Eye (tissue), 1 donor: ENCODE measurements around the gene CDRT4.
"Not testable (repeated sequence)": the region's sequence is repeated elsewhere in the genome, so short reads cannot be mapped to it uniquely, and the experiment has no call there.

Experiments
- DNase-seq: peaks from one replicate; pipeline ENCODE4 v3.0.0-alpha.2; 2015

The CDRT4 gene

GRCh38 chr17:15467592-15467991 is at the start of gene CDRT4:
Gene CDRT4, minus strand, starts transcription at chr17:15467621. Its CDS starts 27,383 bp downstream, at chr17:15440238.
- DNase-seq = no peak

- DNase-seq = no peak
Observed at GRCh38 chr17:15516150-15516549, 48.7 kb upstream of the CDRT4 start.

- DNase-seq = no peak
Observed at GRCh38 chr17:15514469-15514868, 47.0 kb upstream of the CDRT4 start.

GRCh38 chr17:15513856-15514459 is 46.5 kb upstream of the CDRT4 start:
- DNase-seq = no peak

GRCh38 chr17:15513058-15513791 is 45.8 kb upstream of the CDRT4 start:
- no peak for DNase-seq

- no peak for DNase-seq
Observed at GRCh38 chr17:15512071-15512709, 44.8 kb upstream of the CDRT4 start.

- DNase-seq = no peak
Observed at GRCh38 chr17:15511142-15511541, 43.7 kb upstream of the CDRT4 start.

GRCh38 chr17:15510361-15510760 is 42.9 kb upstream of the CDRT4 start:
- DNase-seq = no peak

- no peak for DNase-seq
Observed at GRCh38 chr17:15509095-15509494, 41.7 kb upstream of the CDRT4 start.

- DNase-seq = no peak
Observed at GRCh38 chr17:15508466-15508865, 41.0 kb upstream of the CDRT4 start.

GRCh38 chr17:15507896-15508295 is 40.5 kb upstream of the CDRT4 start:
- DNase-seq = no peak

GRCh38 chr17:15507001-15507400 is 39.6 kb upstream of the CDRT4 start:
- no peak for DNase-seq

GRCh38 chr17:15505708-15506107 is 38.3 kb upstream of the CDRT4 start:
- not testable (repeated sequence) for DNase-seq

GRCh38 chr17:15503731-15504130 is 36.3 kb upstream of the CDRT4 start:
- DNase-seq = no peak

- peak; percentile 94 for DNase-seq
Observed at GRCh38 chr17:15502369-15503112, 35.1 kb upstream of the CDRT4 start.

- DNase-seq = peak; percentile 21
Observed at GRCh38 chr17:15501793-15502192, 34.4 kb upstream of the CDRT4 start.

- DNase-seq = no peak
Observed at GRCh38 chr17:15501282-15501681, 33.9 kb upstream of the CDRT4 start.

- DNase-seq = no peak
Observed at GRCh38 chr17:15498107-15498506, 30.7 kb upstream of the CDRT4 start.

- DNase-seq = no peak
Observed at GRCh38 chr17:15496735-15497670, 29.6 kb upstream of the CDRT4 start.

GRCh38 chr17:15494821-15495220 is 27.4 kb upstream of the CDRT4 start:
- no peak for DNase-seq

GRCh38 chr17:15493693-15494035 is 26.2 kb upstream of the CDRT4 start:
- no peak for DNase-seq
